GM18519 (cell line): ENCODE data around the gene UMODL1.

Experiments used
- ATAC-seq: cut with Tn5 transposase; IDR thresholded peaks from one replicate; pipeline ENCODE4 v1.9.1; 2021; ENCODE audit warnings: mild to moderate bottlenecking, moderate library complexity; ENCODE audit not compliant: unreplicated experiment, low FRiP score

Gene UMODL1

GRCh38 chr21:42079008-42079938 is 8.2 kb downstream of the UMODL1 start:
- no peak for ATAC-seq

- no peak for ATAC-seq
Observed at GRCh38 chr21:42079939-42080787, 9.0 kb downstream of the UMODL1 start.

GRCh38 chr21:42080788-42081083 is 9.6 kb downstream of the UMODL1 start:
- ATAC-seq: no peak

- no peak for ATAC-seq
Observed at GRCh38 chr21:42081138-42081537, 10.0 kb downstream of the UMODL1 start.

- no peak for ATAC-seq
Observed at GRCh38 chr21:42081931-42082381, 10.8 kb downstream of the UMODL1 start.

- ATAC-seq: no peak
Observed at GRCh38 chr21:42082501-42083360, 11.6 kb downstream of the UMODL1 start.

GRCh38 chr21:42083361-42083690 is 12.2 kb downstream of the UMODL1 start:
- no peak for ATAC-seq

GRCh38 chr21:42084079-42084478 is 13.0 kb downstream of the UMODL1 start:
- ATAC-seq: no peak

GRCh38 chr21:42085246-42086077 is 14.3 kb downstream of the UMODL1 start:
- ATAC-seq: no peak

- no peak for ATAC-seq
Observed at GRCh38 chr21:42086969-42087368, 15.9 kb downstream of the UMODL1 start.

- no peak for ATAC-seq
Observed at GRCh38 chr21:42088148-42088547, 17.0 kb downstream of the UMODL1 start.

- ATAC-seq: no peak
Observed at GRCh38 chr21:42088658-42089057, 17.5 kb downstream of the UMODL1 start.

- ATAC-seq: no peak
Observed at GRCh38 chr21:42089093-42089631, 18.0 kb downstream of the UMODL1 start.

GRCh38 chr21:42089665-42090310 is 18.7 kb downstream of the UMODL1 start:
- no peak for ATAC-seq

- ATAC-seq: no peak
Observed at GRCh38 chr21:42091899-42092508, 20.9 kb downstream of the UMODL1 start.

GRCh38 chr21:42092771-42093170 is 21.7 kb downstream of the UMODL1 start:
- no peak for ATAC-seq

GRCh38 chr21:42093186-42093585 is 22.1 kb downstream of the UMODL1 start:
- no peak for ATAC-seq

- ATAC-seq: no peak
Observed at GRCh38 chr21:42093991-42094421, 22.9 kb downstream of the UMODL1 start.

- ATAC-seq: no peak
Observed at GRCh38 chr21:42094811-42095210, 23.7 kb downstream of the UMODL1 start.
